Glutamatergic neuron (in vitro differentiated cells): Measurements from ENCODE around the gene CCNQ. TPM values are rescaled to one million over a fixed set of nuclear protein-coding genes. Genes with fewer than 3 reads are reported as not detected.
A peak's percentile ranks its signal among the peaks of the same experiment; 100 is the strongest.

Experiments used
- DNase-seq: peaks from one replicate; pipeline ENCODE4 v3.0.0; 2022
- H3K27ac Mint-ChIP-seq: one replicate; pipeline ENCODE4 v1.8.0; 2020; ENCODE audit warnings: mild to moderate bottlenecking, mixed read lengths, inconsistent platforms; ENCODE audit not compliant: unreplicated experiment
- H3K27me3 Mint-ChIP-seq: one replicate; pipeline ENCODE4 v1.8.0; 2020; ENCODE audit warnings: mild to moderate bottlenecking, moderate library complexity, mixed read lengths, inconsistent platforms; ENCODE audit not compliant: unreplicated experiment
- H3K36me3 Mint-ChIP-seq: one replicate; pipeline ENCODE4 v1.8.0; 2020; ENCODE audit warnings: mild to moderate bottlenecking, mixed read lengths, inconsistent platforms; ENCODE audit not compliant: unreplicated experiment
- H3K4me1 Mint-ChIP-seq: one replicate; pipeline ENCODE4 v1.8.0; 2020; ENCODE audit warnings: mild to moderate bottlenecking, low read depth, mixed read lengths, inconsistent platforms; ENCODE audit not compliant: unreplicated experiment
- H3K4me3 Mint-ChIP-seq: one replicate; pipeline ENCODE4 v1.8.0; 2020; ENCODE audit warnings: mild to moderate bottlenecking, mixed read lengths, inconsistent platforms; ENCODE audit not compliant: unreplicated experiment
- H3K9me3 Mint-ChIP-seq: one replicate; pipeline ENCODE4 v1.8.0; 2020; ENCODE audit warnings: mild to moderate bottlenecking, moderate library complexity, mixed read lengths, inconsistent platforms; ENCODE audit not compliant: unreplicated experiment
- long read RNA-seq: library from polyadenylated mRNA; unstranded; transcript quantifications from one replicate; pipeline ENCODE4 v2.0.0, GENCODE V29; 2020; ENCODE audit not compliant: unreplicated experiment
- total RNA-seq: library from RNA; stranded (reverse); fragmentation: NEBNext Ultra II Directional; extraction: Animal tissue kit (Norgen Biotek cat#: 25700); gene quantifications from one replicate; pipeline ENCODE4 v1.2.1, GENCODE V29; 2021; ENCODE audit not compliant: unreplicated experiment
- TF ChIP-seq, protein P1 (sequence below): fragments of 200-600 bp; sonication (generic); IDR thresholded peaks from one replicate; pipeline ENCODE4 v1.5.0; 2021; ENCODE audit not compliant: partially characterized antibody, unreplicated experiment

Gene CCNQ
- total RNA-seq = 28.9 TPM
- long read RNA-seq, transcript CCNQ-202 (5 exons, 1,164 nt) = minor isoform, 6 of 32 reads
- long read RNA-seq, transcript CCNQ-204 (5 exons, 1,306 nt) = major isoform, 16 of 32 reads
- long read RNA-seq, partial matches to known transcripts = 0 of 32 reads
- long read RNA-seq, other reads (novel, unspliced or antisense) = 7 of 32 reads

DNA sequence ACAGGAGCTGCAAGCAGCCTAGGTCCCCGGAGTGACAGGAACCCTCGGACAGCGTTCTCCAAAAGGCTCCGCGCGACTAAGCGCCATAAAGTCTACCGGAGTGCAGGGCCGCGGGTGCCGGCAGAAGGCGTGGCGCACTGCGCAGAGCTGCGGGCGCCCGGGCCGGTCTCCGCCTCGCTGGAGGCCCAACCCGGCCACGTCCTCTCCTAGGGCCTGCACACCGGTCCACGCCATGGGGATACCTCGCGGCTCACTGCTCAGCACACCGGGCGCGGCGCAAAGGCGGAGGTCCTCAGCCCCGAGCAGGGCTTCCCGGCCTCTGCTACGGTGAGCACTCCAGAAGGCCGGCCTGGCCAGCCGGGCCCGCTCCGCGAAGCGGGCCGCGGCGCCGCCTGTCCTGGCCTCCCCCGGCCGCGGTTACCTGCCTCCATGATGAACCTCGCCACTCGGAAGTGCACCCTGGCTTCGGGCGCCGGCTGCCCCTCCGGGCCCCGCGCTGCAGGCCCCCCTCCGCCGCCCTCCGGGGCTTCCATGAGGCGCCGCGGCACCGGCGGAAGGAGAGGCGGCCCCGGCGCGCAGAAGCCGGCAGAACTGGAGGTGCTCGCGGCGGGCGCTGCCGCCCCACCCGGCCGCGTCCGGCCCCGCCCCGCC lies at the start of gene CCNQ:
TSS of gene CCNQ (minus strand) at position 599 of the 651 bp plus-strand sequence. CDS start at position 533, 66 bp downstream.
- peaks cover 6% of the 10 kb centered on the region for H3K27me3 Mint-ChIP-seq
- DNase-seq = peak; percentile 37
- peak within 1 kb of the TSS; percentile 78 for H3K27ac Mint-ChIP-seq
- H3K9me3 Mint-ChIP-seq = peaks cover 9% of the 10 kb centered on the region
- H3K4me1 Mint-ChIP-seq = peaks cover 15% of the 10 kb centered on the region
- H3K4me3 Mint-ChIP-seq = peak within 1 kb of the TSS; percentile 90
- no peaks in the 10 kb centered on the region for H3K36me3 Mint-ChIP-seq
- TF ChIP-seq, protein P1, sequence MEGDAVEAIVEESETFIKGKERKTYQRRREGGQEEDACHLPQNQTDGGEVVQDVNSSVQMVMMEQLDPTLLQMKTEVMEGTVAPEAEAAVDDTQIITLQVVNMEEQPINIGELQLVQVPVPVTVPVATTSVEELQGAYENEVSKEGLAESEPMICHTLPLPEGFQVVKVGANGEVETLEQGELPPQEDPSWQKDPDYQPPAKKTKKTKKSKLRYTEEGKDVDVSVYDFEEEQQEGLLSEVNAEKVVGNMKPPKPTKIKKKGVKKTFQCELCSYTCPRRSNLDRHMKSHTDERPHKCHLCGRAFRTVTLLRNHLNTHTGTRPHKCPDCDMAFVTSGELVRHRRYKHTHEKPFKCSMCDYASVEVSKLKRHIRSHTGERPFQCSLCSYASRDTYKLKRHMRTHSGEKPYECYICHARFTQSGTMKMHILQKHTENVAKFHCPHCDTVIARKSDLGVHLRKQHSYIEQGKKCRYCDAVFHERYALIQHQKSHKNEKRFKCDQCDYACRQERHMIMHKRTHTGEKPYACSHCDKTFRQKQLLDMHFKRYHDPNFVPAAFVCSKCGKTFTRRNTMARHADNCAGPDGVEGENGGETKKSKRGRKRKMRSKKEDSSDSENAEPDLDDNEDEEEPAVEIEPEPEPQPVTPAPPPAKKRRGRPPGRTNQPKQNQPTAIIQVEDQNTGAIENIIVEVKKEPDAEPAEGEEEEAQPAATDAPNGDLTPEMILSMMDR = no peak

DNA sequence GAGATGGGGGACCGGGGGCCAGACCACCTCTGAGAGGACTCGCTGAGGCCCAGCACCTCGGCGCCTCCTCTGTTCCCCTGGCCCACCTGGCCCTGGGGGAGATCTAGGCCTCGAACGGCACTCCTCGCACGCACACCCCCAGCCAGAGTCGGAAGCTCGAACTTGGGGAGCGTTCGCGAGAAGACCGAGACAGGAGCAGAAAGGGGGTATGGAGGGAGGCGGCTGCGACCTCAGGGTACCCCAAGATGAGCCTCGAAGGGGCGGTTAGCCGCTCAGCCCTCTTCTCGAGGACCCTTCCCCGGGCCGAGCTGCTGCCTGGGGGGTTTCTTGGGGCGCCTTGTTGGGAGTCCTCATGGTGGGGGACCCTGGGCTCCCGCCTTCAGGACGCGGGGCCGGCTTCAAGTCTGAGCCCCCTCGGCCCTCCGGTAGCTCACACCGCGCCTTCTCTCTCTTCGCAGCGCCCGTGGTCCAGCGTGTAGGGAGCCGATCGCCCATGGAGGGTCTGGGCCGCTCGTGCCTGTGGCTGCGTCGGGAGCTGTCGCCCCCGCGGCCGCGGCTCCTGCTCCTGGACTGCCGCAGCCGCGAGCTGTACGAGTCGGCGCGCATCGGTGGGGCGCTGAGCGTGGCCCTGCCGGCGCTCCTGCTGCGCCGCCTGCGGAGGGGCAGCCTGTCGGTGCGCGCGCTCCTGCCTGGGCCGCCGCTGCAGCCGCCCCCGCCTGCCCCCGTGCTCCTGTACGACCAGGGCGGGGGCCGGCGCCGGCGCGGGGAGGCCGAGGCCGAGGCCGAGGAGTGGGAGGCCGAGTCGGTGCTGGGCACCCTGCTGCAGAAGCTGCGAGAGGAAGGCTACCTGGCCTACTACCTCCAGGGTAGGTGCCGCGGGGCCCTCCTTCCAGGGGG lies 48.8 kb upstream of the CCNQ start:
- no peak overlapping the region for H3K27ac Mint-ChIP-seq
- no peaks in the 10 kb centered on the region for H3K4me1 Mint-ChIP-seq
- H3K36me3 Mint-ChIP-seq = no peaks in the 10 kb centered on the region
- TF ChIP-seq, protein P1 = no peak
- peaks cover 3% of the 10 kb centered on the region for H3K27me3 Mint-ChIP-seq
- no peak for DNase-seq
- H3K9me3 Mint-ChIP-seq = no peaks in the 10 kb centered on the region
- H3K4me3 Mint-ChIP-seq = no peak overlapping the region

DNA sequence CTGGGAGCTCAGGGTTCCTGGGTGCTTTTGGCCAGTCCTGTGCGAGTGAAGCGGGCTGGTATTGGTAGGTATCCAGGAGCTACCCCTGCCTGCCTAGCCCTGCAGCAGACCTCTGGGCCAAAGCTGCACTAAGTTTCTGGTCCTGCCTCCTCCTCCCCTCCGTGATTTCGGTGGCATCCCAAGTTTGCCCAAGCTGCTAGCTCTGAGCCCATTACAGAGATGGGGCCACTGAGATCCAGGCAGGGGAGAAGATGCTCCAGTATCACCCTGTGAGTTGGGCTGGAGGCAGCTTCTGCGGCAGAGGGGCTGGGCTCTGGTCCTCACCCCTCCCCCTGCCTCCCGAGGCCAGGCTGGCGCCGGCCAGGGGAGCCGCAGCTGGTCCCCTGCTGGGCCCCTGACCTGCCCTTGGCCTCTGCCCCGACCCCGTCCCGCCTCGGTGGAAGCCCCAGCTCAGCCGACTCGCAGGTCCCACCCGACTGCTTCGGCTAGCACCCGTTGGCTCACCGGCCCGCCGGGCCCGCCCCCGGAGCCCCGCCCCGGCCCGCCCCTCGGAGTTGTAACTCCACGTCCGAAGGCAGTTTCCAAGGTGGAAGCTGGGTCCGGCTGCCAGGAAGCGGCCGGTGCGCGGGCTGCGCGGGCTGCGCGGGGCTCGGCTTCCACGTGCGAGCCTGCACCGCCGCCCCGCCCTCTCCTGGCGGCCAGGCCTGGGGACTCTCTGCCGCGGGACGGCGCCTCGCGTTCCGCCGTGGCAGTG lies 47.9 kb upstream of the CCNQ start, which contains the start of gene DUSP9:
TSS of gene DUSP9 (plus strand) at position 584 of the 754 bp plus-strand sequence. CDS start 751 bp downstream, outside the sequence.
- peak; percentile 27 for DNase-seq
- H3K27me3 Mint-ChIP-seq = peaks cover 3% of the 10 kb centered on the region

DNA sequence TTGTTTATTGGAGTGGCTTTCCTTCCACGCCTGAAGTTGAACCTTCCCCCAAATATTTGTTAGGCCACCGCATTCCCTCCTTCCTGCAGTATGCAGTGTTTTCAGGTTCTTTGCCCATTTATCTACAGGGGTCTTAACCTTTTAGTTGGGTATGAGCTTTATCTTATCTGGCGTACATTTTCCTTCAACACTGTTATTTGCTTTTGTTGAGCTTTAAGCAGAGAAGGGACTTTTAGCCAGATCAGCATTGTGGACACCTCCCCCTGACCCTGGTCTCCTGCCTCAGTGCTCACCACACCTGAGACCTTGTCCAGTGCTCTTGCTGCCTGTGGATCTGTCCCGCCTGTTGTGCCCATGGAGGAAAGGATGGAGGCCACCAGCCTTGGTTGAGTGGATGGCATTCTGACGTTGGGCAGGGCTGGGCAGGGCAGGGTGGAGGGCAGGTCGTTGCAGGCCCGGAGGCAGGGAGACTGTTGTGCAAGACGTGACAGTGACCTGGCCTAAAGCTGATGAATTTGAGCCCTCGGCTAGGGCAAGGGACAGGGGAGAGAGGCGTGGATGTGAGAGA lies 47.1 kb upstream of the CCNQ start:
- H3K4me1 Mint-ChIP-seq = peaks cover 4% of the 10 kb centered on the region
- H3K36me3 Mint-ChIP-seq = no peaks in the 10 kb centered on the region
- H3K4me3 Mint-ChIP-seq = no peak overlapping the region
- H3K27ac Mint-ChIP-seq = no peak overlapping the region
- no peaks in the 10 kb centered on the region for H3K9me3 Mint-ChIP-seq
- DNase-seq = no peak
- TF ChIP-seq, protein P1 = no peak
- H3K27me3 Mint-ChIP-seq = peaks cover 3% of the 10 kb centered on the region

More for the DNA sequence above, 47.9 kb upstream of the CCNQ start, which contains the start of gene DUSP9:
- Mint-ChIP-seq H3K9me3 (no peaks in the 10 kb centered on the region), H3K27ac (no peak within 1 kb of the TSS), H3K4me1 (no peaks in the 10 kb centered on the region), H3K36me3 (no peaks in the 10 kb centered on the region), H3K4me3 (no peak within 1 kb of the TSS)
- TF ChIP-seq, protein P1 = no peak
